ENCODE measurements around the gene ADIRF. TPM values are rescaled to one million over a fixed set of nuclear protein-coding genes. Genes with fewer than 3 reads are reported as not detected.
A peak's percentile ranks its signal among the peaks of the same experiment; 100 is the strongest.

Gene ADIRF
- polyA plus RNA-seq, 4 donors: 20.4 to 28.6 (median 21.8) TPM

DNA sequence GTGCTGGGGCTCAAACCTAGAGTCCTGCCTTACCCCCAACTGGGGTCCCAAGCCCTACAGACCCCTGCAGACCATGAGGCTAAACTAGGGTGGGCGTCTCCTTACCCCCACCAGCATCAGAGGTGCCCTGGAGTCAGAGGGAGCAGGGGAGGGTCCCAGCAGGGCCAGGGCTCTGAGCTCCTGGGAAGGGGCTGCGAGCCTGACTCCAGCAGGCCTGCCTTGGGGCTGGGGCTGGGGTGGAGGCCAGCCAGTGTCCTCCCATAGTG is 8.6 kb upstream of the ADIRF start:
- DNase-seq (ENCODE audit: low read depth in 4 of 4, low spot score in 2 of 4): no peak

DNA sequence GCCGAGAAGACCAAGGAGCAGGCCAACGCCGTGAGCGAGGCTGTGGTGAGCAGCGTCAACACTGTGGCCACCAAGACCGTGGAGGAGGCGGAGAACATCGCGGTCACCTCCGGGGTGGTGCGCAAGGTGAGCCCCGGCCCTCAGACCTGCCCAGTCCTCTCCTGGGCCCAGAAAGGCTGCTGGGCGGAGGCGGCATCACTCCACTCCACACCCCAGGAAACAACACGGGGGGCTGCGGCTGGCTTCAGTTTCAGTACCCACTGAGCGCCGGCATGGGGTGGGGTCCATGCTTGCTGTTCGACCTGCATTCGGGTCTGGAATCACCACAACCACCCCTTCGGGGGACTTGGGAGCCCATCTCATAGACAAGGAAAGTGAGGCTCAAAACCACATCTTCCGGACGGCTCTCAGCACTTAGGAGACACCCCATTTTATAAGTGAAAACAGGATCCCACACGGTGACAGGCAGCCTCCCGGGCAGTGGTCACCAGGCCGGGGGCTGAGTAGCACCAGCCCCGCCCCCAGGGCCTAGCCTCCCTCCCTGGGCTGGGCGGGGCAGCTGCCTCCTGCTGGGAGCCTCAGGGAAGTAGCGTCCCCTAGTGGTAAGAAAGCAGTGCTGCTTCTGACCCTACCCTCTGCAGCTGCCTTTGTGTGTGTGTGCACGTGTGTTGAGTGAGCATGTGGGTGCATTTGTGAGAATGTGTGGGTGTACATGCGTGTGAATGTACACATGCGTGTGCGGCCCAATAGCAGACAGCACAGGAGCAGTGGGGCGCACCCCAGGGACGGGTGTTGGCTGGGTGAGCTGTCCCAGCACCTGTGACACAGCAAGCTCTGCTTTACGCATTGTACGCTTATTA is 8.0 kb upstream of the ADIRF start:
- no peak for DNase-seq (ENCODE audit: low read depth in 4 of 4, low spot score in 2 of 4)

DNA sequence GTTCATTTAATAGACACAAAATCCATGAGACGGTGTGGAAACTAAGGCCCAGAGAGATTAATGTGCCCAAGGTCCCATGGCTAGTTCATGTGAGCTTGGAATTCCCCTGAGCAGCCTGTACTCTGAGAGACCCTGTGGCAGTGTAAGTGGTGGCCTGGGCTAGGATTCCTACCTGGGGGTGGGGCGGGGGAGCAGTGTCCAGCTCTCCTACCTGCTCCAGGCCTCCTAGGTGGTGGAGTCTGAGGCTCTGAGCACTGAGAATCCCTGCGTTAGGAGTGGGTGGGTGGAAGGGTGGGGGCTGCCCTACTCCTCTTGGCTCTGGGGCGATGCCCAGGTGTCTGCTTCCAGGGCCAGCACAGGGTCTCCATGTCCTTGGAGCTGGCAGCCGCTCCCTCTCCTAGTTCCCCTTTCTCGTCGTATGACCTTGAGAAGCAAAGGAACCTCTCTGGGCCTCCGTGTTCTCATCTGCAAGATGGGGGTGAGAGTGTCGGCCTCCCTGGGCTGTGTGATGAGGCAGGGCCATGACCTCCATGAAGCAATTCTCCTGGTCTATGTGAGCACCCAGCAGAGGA is 7.3 kb upstream of the ADIRF start:
- no peak for DNase-seq (ENCODE audit: low read depth in 4 of 4, low spot score in 2 of 4)

DNA sequence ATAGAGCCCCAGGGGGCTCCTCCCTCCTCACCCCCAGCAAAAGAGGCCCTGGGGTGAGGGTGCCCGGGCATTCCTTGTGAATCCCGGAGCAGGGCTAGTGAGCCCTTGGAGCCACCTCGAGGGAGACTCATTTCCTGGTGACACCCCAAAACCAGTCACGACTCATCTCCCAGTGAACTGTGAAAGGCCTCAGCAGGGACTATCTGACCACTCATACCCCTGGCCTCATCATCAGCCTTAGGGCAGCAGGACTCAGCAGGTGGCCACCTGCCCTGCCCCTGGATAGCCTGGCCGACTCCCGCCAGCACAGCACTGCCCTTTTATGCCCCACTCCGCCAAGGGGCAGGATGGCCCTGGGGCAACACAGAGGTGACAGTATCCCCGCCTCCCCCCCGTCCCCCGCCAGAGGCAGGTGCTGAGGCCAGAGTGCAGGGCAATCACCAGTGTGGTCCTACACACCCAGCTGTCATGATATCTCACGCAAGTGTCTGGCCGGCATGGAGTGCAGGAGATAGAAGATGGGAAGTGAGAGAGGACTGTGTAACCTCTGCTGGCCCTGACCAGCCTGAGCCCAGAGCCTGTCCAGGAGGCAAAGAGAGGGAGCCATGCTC is 6.7 kb upstream of the ADIRF start:
- no peak for DNase-seq (ENCODE audit: low read depth in 4 of 4, low spot score in 2 of 4)

DNA sequence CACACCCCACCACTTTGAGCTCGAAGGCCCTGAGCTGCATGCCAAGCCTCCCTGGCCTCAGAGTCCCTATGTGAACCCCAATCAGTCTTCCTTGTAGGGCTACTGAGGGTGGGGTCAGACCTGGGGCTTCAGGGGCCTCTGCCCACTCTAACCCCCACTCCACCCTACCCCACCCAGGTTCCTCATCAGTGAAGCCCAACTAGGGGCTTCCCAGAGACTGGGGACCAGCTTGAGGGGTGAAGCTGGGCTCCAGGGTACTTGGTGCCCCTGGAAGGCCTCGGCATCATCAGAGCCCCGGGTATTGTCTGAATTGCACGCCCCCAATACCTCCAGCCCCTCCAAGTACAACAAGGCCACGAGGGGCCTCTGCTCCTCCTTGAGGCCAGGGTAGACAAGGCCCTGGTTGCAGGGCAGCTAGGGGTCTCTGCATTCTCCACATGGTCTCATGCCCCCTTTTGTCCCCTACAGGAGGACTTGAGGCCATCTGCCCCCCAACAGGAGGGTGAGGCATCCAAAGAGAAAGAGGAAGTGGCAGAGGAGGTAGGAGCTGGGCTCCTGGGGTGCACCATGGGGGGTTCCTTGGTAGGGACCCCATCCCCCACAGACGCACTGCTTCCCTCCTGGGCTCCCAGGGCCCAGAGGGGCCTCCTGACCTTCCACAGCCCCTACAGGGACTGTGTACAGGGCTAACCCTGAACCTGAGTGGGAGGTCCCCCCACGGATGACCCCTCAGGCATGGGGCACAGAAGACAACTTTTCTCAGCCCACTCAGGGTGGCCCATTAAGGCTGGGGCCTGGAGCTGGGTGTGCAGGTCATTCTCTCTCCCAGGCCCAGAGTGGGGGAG is 5.9 kb upstream of the ADIRF start:
- no peak for DNase-seq (ENCODE audit: low read depth in 4 of 4, low spot score in 2 of 4)

DNA sequence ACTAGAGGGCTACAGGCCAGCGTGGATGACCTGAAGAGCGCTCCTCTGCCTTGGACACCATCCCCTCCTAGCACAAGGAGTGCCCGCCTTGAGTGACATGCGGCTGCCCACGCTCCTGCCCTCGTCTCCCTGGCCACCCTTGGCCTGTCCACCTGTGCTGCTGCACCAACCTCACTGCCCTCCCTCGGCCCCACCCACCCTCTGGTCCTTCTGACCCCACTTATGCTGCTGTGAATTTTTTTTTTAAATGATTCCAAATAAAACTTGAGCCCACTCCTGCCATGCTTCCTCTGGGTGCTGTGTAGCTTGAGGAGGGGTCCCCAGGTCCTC is 5.3 kb upstream of the ADIRF start:
- no peak for DNase-seq (ENCODE audit: low read depth in 4 of 4, low spot score in 2 of 4)

DNA sequence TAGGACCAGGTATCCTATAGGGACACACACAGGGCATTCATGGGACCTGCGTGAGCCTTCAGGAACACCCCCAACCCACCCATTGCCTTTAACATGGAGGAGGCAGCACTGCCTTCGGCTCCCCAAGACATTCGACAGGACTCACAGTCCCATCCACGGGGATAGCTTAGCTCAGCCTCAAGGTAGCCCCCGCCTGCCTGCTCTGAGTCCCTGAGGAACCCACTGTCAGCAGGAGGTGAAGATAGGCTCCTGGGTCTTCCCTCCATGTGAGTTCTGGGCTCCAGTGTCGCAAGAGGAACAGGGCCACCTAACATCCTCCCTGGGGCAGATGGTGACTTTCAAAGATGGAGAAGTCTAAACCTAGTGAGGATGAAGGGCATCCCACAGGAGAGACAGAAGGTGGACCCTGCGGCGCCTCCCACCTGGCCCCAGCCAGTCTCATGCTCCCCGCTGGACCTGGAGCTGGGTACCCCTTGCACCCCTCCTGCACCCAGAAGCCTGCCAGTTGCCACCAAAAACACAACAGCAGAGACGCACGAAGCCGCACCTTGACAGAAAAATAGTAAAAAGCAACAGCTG is 4.9 kb upstream of the ADIRF start:
- DNase-seq (ENCODE audit: low read depth in 4 of 4, low spot score in 2 of 4): no peak

DNA sequence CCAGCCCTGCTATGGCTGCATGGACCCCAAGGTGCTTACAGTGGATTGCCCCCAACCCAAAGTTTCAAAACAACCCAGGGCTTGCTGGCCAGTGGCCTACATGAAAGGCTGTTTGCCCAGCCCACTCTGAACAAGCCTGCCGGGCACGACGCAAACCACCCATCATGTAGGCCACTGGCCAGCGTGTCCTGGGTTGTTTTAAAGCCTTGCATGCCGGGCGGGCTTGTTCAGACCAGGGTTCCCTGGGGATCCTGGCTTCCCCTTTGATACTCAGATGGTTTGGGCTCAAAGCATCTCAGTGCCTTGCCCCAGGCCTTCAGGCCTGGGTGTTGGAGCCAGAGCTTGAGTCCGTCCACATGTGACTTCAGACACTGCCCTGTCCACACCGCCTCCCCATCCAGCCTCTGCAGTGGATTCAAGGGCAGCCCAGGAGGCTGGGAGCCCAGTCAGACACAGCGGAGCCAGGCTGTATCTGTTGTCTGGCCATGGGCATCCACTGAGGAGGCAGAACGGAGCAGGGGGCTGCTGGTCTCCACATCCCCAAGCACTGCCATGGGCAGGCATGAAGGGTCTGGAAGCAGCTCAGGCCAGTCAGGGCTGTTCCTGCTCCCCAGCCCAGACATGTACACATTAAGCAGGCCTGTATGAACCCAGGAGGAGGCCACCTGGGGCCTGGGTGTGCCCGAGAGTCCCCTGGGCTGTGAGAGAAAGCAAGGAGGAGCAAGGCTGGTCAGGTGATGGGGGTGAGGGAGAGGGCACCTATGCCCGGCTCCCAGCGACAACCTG is 4.0 kb upstream of the ADIRF start:
- DNase-seq (ENCODE audit: low read depth in 4 of 4, low spot score in 2 of 4): no peak

DNA sequence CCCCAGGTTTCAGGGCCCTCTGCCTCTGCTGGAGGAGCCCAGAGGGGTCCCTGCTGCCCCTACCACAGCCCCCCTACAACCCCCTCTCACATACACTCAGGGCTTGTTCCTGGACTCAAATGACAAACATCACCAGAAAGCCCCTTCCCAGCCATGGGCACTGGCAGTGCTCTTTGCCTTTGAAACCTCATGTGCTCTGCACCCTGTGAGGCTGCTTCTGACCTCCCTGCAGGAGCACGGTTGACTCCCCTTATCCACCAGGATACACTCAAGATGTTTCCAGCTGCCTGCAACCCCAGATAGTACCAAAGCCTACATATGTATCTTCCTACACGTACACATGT is 3.5 kb upstream of the ADIRF start:
- no peak for DNase-seq (ENCODE audit: low read depth in 4 of 4, low spot score in 2 of 4)

DNA sequence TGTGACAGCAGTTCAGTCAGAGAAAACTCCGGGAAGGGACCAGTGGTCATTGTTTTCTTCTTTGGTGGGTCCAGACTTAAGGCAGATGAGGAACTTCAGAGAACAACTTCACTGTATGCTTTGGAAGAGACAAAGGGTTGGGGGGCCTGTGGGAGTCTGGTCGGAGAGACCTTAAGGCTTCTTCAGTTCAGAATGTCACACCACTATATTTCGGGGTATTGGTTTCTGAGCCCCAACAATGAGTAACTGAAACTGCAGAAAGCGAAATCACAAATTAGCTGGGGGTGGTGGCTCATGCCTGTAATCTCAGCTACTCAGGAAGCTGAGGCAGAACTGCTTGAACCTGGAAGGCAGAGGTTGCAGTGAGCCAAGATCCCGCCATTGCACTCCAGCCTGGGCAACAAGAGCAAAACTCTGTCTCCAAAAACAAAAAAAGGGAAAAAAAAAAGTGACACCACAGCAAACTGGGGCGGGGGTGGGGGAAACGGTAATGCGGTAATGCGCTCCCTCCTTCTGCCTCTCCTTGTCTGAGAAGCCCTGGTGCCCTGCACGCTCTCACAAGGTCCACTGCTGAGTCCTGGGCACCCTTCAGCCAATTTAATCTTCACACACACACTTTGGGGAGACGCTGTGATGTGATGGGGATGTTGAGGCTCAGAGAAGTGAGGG is 2.2 kb upstream of the ADIRF start:
- DNase-seq (ENCODE audit: low read depth in 4 of 4, low spot score in 2 of 4): no peak

DNA sequence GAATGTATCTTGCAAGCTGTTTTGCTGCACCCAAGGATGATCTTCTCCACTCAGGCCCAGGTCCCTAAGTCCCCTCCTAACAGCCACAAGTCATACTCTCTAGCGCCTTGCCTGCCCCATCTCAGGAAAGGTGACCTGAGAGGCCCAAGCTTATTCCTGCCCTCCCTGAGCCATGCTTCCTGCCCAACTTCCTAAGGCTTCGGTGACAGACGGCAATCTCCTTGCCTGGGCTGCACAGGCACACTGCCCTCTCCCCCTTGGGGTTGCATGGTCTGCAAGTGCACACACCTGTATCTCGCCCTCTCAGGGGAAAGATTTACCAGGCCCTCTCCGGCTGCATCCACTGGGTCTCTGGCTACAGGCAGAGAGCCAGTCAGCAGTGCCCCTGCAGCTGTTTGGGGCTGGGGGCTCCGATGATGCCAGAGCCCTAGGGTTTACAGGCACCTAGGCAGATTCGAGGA is 771 bp upstream of the ADIRF start:
- no peak for DNase-seq (ENCODE audit: low read depth in 4 of 4, low spot score in 2 of 4)

DNA sequence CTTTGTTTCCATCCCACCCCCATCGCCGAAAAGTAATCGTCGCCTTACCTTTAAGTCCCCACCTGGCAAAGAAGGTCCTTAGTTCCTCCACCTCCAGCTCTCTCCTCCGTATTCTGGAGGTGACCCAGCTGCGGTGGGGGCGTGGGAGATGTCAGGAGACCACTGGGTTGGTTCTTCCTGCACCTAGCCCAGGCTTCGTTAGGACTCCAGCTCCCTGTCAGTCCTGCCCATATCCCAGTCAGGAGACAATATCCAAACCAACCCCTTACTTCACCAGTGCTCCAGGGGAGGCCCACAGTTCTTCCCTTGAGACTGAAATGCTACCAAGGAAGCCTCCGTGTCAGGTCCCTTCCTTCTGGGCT is 693 bp downstream of the ADIRF start:
- DNase-seq (ENCODE audit: low read depth in 4 of 4, low spot score in 2 of 4): no peak

DNA sequence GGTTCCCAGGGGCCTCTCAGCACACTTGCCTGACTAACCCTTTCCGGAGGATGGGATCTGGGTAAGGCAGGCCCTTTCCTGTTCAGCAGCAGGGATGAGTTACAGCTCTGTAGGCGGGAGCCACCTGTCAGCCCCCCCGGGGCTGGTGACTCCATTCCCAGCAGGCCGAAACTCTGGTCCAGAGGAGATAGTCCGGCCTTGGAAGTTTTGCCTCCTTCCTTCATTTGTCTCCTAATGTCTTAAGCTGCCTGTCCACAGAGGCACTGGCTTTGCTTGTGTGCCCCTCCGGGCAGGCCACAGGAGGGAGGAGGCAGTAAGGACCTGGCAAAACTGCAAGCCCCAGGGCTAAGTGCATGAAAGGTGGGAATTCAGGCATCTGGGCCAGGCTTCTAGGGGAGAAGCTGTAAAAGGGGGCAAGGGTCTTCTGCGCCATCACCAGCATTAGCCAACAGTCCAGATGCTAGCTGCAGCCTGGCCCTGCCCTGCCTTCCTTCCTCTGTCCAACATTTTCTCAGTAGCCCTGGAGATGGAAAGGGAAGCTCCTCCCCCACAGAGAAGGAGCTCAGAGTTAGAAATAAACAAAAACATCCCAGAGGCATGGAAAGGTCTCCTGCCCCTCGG is 1.2 kb downstream of the ADIRF start:
- no peak for DNase-seq (ENCODE audit: low read depth in 4 of 4, low spot score in 2 of 4)

DNA sequence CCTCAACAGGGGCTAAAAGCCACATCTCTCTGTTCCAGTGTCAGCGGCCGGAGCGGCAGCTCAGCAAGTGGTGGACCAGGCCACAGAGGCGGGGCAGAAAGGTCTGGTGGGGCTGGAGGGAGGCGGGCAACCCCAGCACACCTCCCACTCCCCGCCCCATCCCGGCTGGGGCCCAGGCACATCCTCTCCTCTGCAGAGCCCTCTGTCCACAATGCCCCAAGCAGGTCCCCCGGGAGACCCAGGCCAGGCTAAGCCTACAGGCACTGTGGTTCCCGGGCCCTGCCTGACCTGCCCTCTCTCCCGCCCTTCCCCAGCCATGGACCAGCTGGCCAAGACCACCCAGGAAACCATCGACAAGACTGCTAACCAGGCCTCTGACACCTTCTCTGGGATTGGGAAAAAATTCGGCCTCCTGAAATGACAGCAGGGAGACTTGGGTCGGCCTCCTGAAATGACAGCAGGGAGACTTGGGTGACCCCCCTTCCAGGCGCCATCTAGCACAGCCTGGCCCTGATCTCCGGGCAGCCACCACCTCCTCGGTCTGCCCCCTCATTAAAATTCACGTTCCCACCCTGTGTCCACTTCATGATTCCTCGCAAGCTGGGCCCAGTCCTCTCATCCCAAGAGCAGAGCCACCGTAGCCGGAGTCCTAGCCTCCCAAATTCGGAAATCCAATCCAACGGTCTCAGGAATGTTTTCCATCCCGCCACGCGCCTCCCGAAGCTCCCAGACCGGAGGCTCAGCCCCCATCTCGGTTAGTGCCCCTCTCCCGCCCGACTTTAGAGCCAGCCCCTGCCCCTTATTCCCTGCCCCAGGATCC is 2.1 kb downstream of the ADIRF start:
- no peak for DNase-seq (ENCODE audit: low read depth in 4 of 4, low spot score in 2 of 4)

DNA sequence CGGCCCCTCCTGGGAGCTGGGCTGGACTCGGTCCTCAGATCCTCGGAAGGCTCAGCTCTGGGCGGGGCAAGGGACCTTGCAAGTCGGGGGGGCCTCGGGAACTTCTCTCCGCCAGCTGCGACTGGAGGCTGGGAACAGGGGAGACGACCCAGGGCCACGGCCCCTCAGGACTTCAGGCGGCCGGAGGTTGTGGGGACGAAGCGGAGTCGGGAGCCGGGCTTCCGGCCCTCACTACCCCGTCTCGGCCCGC is 2.6 kb downstream of the ADIRF start:
- DNase-seq (ENCODE audit: low read depth in 4 of 4, low spot score in 2 of 4): no peak

DNA sequence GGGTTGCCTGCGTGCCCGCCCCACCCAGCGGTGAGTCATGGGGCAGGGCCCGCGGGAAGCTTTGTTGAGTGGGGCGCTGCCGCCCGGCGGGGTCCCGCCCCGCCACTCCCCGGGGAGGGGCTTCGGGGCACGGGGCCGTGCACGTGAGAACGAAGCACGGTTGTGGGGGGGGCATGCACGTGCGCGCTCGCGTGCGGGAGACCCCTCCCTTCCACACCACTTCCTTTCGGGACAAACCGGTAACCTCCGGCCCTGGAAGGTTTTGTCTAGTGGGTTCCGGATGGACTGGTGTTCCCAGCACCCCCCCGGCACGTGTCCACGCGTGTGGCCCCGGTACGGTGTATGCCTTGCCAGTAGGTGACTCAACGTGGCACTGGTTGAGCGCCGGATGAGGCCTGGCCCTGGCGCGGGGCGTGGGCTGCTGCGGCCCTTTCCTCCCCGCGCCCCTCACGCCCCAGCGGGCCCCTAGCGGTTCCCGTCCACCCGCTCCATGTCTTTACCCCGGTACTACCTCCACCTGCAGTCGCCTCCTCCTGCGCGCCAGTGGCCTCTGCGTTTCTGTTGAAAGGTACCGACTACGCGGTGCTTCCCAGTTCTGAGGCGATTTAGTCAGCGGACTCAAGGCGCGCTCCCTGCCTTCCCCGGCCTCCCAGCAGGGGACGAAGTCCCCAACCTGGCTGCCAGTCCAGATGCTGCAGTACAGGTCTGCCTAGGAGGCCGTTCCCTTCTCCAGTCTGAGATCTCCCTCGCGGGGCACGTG is 3.1 kb downstream of the ADIRF start:
- DNase-seq (ENCODE audit: low read depth in 4 of 4, low spot score in 2 of 4): peak in 1 of 4 donors; percentile 62

DNA sequence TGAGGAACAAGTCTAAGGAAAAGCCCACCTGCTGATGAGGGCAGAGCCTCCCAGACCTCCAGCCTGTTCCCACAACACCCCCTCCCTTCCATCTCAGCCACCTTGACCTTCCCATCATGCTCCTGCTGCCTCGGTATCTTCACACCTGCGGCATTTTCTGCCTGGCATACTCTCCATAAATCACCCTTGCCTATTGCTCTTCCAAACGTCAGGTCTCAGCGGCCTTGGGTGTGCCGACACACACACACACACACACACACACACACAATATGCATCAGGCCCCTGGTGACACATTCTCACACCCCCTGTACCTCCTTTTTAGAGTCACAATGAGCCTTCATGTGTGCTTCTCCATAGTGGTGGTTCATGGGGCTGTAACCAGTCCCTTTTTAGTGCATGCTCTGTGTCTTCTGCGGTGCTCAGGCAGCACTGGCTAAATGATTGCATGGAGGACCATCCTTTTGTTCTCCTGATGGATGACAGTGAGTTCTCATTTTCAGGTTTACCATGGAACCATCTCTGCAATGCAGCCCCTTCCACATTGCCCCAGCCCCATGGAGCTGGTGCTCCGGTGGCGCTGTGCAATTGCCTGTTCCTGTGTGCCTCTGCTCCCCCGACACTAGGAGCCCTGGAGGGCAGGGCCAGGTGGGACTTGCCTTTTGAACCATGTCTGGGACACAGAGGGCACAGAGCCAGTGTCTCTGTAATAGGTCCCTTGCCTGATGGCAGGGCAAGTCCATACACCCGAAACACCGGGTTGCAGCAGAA is 4.5 kb downstream of the ADIRF start:
- DNase-seq (ENCODE audit: low read depth in 4 of 4, low spot score in 2 of 4): no peak
